HepG2 (cell line): ENCODE measurements around the gene RHBDL1. TPM values are rescaled to one million over a fixed set of nuclear protein-coding genes. Genes with fewer than 3 reads are reported as not detected.

ENCODE experiments used
- ATAC-seq: fragments of 200-7000 bp; cut with Tn5 transposase; 3 replicates; pipeline ENCODE4 v1.9.1; 2020; ENCODE audit warnings: mild to moderate bottlenecking, moderate library complexity
- BruUV-seq: library from RNA; stranded (reverse); fragments of 400-500 nt; replicated peaks from 2 replicates; lab custom pipeline; 2021; lab: Mats Ljungman, UMichigan
- CTCF ChIA-PET: fragments of 300-600 bp; formaldehyde crosslinking; extraction: SDS; loops from one replicate; lab custom pipeline; 2021; ENCODE audit warnings: low total read pairs, inconsistent platforms, low intra/inter-chr PET ratio; lab: Yijun Ruan, JAX
- POLR2A ChIA-PET: fragments of 350-600 bp; sonication (Branson Sonifier 250); formaldehyde crosslinking; loops from one replicate; lab custom pipeline; 2020; ENCODE audit warnings: antibody characterized with exemption, inconsistent platforms; lab: Yijun Ruan, JAX
- DNase-seq: peaks from one replicate; pipeline ENCODE4 v3.0.0-alpha.2; 2015; ENCODE audit warnings: low spot score
- FAIRE-seq: peaks from 3 replicates; lab custom pipeline; 2011; peaks lifted over from hg19 to GRCh38; lab: Jason Lieb, UNC
- H2AFZ ChIP-seq: one replicate; pipeline ENCODE4 v1.6.1; 2011; ENCODE audit warnings: low read length, inconsistent platforms
- H3K27ac ChIP-seq: fragments of 300-600 bp; 3 replicates; pipeline ENCODE4 v1.8.0; 2011; ENCODE audit warnings: mixed run types, mild to moderate bottlenecking, mixed read lengths, low read length, inconsistent platforms; ENCODE audit not compliant: insufficient read depth; ENCODE audit errors: extremely low read length
- H3K27me3 ChIP-seq, 2 experiments: fragments of 200-600 bp in 1 of 2; 2 replicates in 1 of 2; 3 replicates in 1 of 2; pipeline versions ENCODE4 v1.6.0 to v1.8.0; 2011; ENCODE audit warnings: low read length in 2 of 2, mild to moderate bottlenecking in 2 of 2, moderate library complexity in 2 of 2, inconsistent platforms in 1 of 2; ENCODE audit not compliant: insufficient read depth in 2 of 2, control insufficient read depth in 1 of 2
- H3K36me3 ChIP-seq, 2 experiments: fragments of 200-600 bp in 1 of 2; replicated peaks in 1 of 2; 2 replicates in 1 of 2; 3 replicates in 1 of 2; pipeline versions ENCODE4 v1.5.1 to v1.8.0; 2011; ENCODE audit warnings: low read length in 2 of 2, inconsistent platforms in 1 of 2; ENCODE audit not compliant: insufficient read depth in 2 of 2, control insufficient read depth in 1 of 2
- H3K4me1 ChIP-seq: 2 replicates; pipeline ENCODE4 v1.5.1; 2012; ENCODE audit warnings: low read length, inconsistent platforms; ENCODE audit not compliant: insufficient read depth
- H3K4me2 ChIP-seq: 2 replicates; pipeline ENCODE4 v1.6.0; 2011; ENCODE audit warnings: low read depth, low read length, inconsistent platforms
- H3K4me3 ChIP-seq, 3 experiments: fragments of 200-600 bp in 1 of 3; sonication (generic), shearing (Covaris generic) in 1 of 3; replicated peaks in 1 of 3; 2 replicates each; pipeline ENCODE4 v1.5.1; 2011 to 2016; ENCODE audit warnings: low read length in 3 of 3, inconsistent platforms in 2 of 3, low read depth in 2 of 3, mild to moderate bottlenecking in 2 of 3, control low read depth in 1 of 3, mixed read lengths in 1 of 3; ENCODE audit not compliant: insufficient read depth in 1 of 3
- H3K79me2 ChIP-seq: one replicate; pipeline ENCODE4 v1.6.1; 2011; ENCODE audit warnings: low read length, inconsistent platforms; ENCODE audit not compliant: insufficient read depth
- H3K9ac ChIP-seq: 2 replicates; pipeline ENCODE4 v1.6.0; 2011; ENCODE audit warnings: mild to moderate bottlenecking, low read depth, low read length, inconsistent platforms; ENCODE audit not compliant: insufficient read depth
- H3K9me3 ChIP-seq: 2 replicates; pipeline ENCODE4 v1.5.1; 2012; ENCODE audit warnings: mild to moderate bottlenecking, low read length
- H4K20me1 ChIP-seq: 2 replicates; pipeline ENCODE4 v1.6.0; 2011; ENCODE audit warnings: inconsistent platforms, mild to moderate bottlenecking, low read length, moderate library complexity; ENCODE audit not compliant: insufficient read depth
- AGO2 ChIP-seq: fragments of 200-400 bp; formaldehyde crosslinking; optimal IDR thresholded peaks from 2 replicates; pipeline ENCODE3; 2017; ENCODE audit warnings: mild to moderate bottlenecking, low read depth, low read length, moderate library complexity
- CENPT ChIP-seq: sonication (generic); formaldehyde crosslinking; IDR thresholded peaks from 2 replicates; pipeline ENCODE4 v1.8.0; 2022; ENCODE audit warnings: low read depth, mild to moderate bottlenecking, moderate library complexity, missing genetic modification reagents
- RBFOX2 ChIP-seq: fragments of 200-400 bp; formaldehyde crosslinking; IDR thresholded peaks from 2 replicates; pipeline ENCODE4 v1.6.1; 2017; ENCODE audit warnings: low read depth, mild to moderate bottlenecking, low read length
- WGBS: methylation state at CpG from one replicate; pipeline ENCODE4 v1.1.6; 2017; ENCODE audit warnings: low lambda C conversion rate; 5-methylcytosine and 5-hydroxymethylcytosine counted together
- in situ Hi-C: cut with HindIII; loops from 2 replicates; pipeline ENCODE4 v1.10.0; 2017; ENCODE audit warnings: low pct_unique_long_range_greater_than_20kb; ENCODE audit not compliant: extremely low pct_ligation_motif_present
- intact Hi-C: fragments of 100-400 bp; cut with micrococcal nuclease; formaldehyde crosslinking; loops from one replicate; pipeline ENCODE4 v1.10.0; 2022; ENCODE audit not compliant: unreplicated experiment
- polyA plus RNA-seq, 8 experiments: library from polyadenylated mRNA; depleted of rRNA in 3 of 8; stranded (reverse) in 7 of 8; unstranded in 1 of 8; fragments of >200 nt; fragmentation: Illumina TruSeq in 4 of 8; extraction: Trizol in 4 of 8; gene quantifications; 2 replicates each; pipeline versions ENCODE4 v1.2.1 to v1.2.3, GENCODE V29; 2011 to 2016; ENCODE audit warnings: low read depth in 4 of 8, missing spikeins in 1 of 8, mixed read lengths in 1 of 8; ENCODE audit not compliant: insufficient read depth in 1 of 8
- total RNA-seq, 5 experiments: library from RNA; depleted of rRNA; stranded (reverse); fragments of >200 nt; fragmentation: Illumina TruSeq; extraction: Trizol; gene quantifications; 2 replicates each; pipeline ENCODE4 v1.2.3, GENCODE V29; 2016; ENCODE audit warnings: low read depth in 1 of 5
- TF ChIP-seq, protein P1 (sequence below): fragments of 450-650 bp; IDR thresholded peaks from 2 replicates; pipeline ENCODE4 v1.6.1; 2016

RHBDL1 gene
- total and polyA plus RNA-seq, 2 of the 13 experiments (the other 11 are each of a cell fraction or from before 2014, with no cell fraction given): 1.8 to 3.8 TPM

DNA sequence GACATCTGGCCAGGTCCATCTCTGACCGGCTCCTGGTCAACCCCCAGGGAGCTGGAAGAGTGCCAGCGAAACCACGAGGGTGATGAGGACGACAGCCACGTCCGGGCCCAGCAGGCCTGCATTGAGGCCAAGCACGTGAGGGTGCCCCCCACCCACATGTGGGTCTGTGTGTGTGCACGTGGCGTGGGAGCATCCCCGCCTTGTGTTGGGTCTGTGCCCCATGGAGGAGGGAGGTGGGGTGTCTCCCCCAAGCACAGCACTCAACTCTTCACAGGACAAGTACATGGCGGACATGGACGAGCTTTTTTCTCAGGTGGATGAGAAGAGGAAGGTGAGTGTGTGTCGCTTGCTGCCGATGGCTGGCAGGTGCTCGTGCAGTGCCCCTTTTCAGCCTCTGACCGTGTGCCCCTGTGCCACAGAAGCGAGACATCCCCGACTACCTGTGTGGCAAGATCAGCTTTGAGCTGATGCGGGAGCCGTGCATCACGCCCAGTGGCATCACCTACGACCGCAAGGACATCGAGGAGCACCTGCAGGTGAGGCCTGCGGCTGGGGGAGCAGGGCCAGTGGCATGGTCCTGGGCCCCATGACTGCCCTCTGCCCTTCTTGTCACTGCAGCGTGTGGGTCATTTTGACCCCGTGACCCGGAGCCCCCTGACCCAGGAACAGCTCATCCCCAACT is 6.4 kb downstream of the RHBDL1 start:
- intact Hi-C loops: no loop called here
- FAIRE-seq: no peak
- Histone ChIP-seq H3K79me2 (peaks cover 16% of the 10 kb centered on the region), H3K4me1 (peaks cover 27% of the 10 kb centered on the region), H3K27ac (no peak overlapping the region), H3K4me2 (peak overlapping the region; percentile 80)
- POLR2A ChIA-PET: interaction anchor here (0.6 to 4.4 kb wide), 5 partner anchors 8 to 311 kb away, joined by 3 to 34 read pairs (median 7); partner anchors contain the start of genes MRPL28 and WDR24
- TF ChIP-seq, protein P1, sequence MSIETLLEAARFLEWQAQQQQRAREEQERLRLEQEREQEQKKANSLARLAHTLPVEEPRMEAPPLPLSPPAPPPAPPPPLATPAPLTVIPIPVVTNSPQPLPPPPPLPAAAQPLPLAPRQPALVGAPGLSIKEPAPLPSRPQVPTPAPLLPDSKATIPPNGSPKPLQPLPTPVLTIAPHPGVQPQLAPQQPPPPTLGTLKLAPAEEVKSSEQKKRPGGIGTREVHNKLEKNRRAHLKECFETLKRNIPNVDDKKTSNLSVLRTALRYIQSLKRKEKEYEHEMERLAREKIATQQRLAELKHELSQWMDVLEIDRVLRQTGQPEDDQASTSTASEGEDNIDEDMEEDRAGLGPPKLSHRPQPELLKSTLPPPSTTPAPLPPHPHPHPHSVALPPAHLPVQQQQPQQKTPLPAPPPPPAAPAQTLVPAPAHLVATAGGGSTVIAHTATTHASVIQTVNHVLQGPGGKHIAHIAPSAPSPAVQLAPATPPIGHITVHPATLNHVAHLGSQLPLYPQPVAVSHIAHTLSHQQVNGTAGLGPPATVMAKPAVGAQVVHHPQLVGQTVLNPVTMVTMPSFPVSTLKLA: 0 out of 2 replicates have a peak, but pooled peaks have one; percentile 16
- TF ChIP-seq AGO2 (peak; percentile 75), RBFOX2 (peak; percentile 44; the same call in 1 of the 2 replicates), CENPT (CRISPR knock-in tag) (no peak)
- TF ChIP-seq, all 625 proteins: peak for 3
- ATAC-seq: no peak
- Histone ChIP-seq H3K9me3 (no peaks in the 10 kb centered on the region), H4K20me1 (0 out of 2 replicates have a peak, but pooled peaks cover 3% of the 10 kb centered on the region), H3K27me3 (no peaks in the 10 kb centered on the region; a peak in 1 of 5 replicates), H2AFZ (no peak overlapping the region), H3K9ac (no peak overlapping the region), H3K4me3 (peak overlapping the region in 2 of 3 experiments; percentile 85 to 88; a peak in 2 of 6 replicates), H3K36me3 (peaks cover 9 to 20% of the 10 kb centered on the region in 2 experiments; a peak in 4 of 5 replicates)
- in situ Hi-C loops: no loop called here
- 92% methylated on average over 15 of the region's 28 CpGs for WGBS
- TSS peak; percentile 62 for BruUV-seq
- no peak for DNase-seq
- CTCF ChIA-PET: no interaction called here
